GM23338 (cell line): ENCODE results near the gene ZSCAN5C.

ENCODE experiments used
- CREB1 ChIP-seq: fragments of 250-450 bp; sonication (Bioruptor Pico); IDR thresholded peaks from 2 replicates; pipeline ENCODE4 v1.5.0; 2020; ENCODE audit warnings: low read depth, mild to moderate bottlenecking, moderate library complexity
- EZH2 ChIP-seq: fragments of 200-600 bp; sonication (generic); IDR thresholded peaks from one replicate; pipeline ENCODE4 v1.8.0; 2017; ENCODE audit warnings: antibody characterized with exemption, mild to moderate bottlenecking, low read depth; ENCODE audit not compliant: unreplicated experiment
- EZH2phosphoT487 ChIP-seq: fragments of 200-600 bp; sonication (generic); IDR thresholded peaks from one replicate; pipeline ENCODE4 v1.8.1; 2018; ENCODE audit warnings: antibody characterized with exemption; ENCODE audit not compliant: unreplicated experiment
- NANOG ChIP-seq: IDR thresholded peaks from 2 replicates; pipeline ENCODE4 v1.6.1; 2016; ENCODE audit warnings: antibody characterized with exemption, borderline replicate concordance
- POLR2AphosphoS5 ChIP-seq: IDR thresholded peaks from 2 replicates; pipeline ENCODE4 v1.6.1; 2016; ENCODE audit warnings: antibody characterized with exemption, low read depth
- ZNF114 ChIP-seq: fragments of 250-450 bp; sonication (Bioruptor Pico); IDR thresholded peaks from 2 replicates; pipeline ENCODE4 v1.5.0; 2020; ENCODE audit warnings: mild to moderate bottlenecking, moderate library complexity
- ZNF331 ChIP-seq: fragments of 250-450 bp; sonication (Bioruptor Pico); IDR thresholded peaks from 2 replicates; pipeline ENCODE4 v1.5.0; 2020; ENCODE audit warnings: low read depth, mild to moderate bottlenecking, moderate library complexity
- TF ChIP-seq, protein P1 (sequence below), 2 experiments: fragments of 200-600 bp in 1 of 2; sonication (generic) in 1 of 2; conservative IDR thresholded peaks; 2 replicates each; pipeline versions ENCODE4 v1.5.1 to v1.6.1; 2016 to 2017; ENCODE audit warnings: antibody characterized with exemption in 2 of 2, low read depth in 2 of 2, mild to moderate bottlenecking in 2 of 2, moderate library complexity in 1 of 2
- TF ChIP-seq, protein P2 (sequence below): IDR thresholded peaks from one replicate; pipeline ENCODE4 v1.6.1; 2018; ENCODE audit warnings: antibody characterized with exemption; ENCODE audit not compliant: unreplicated experiment

DNA sequence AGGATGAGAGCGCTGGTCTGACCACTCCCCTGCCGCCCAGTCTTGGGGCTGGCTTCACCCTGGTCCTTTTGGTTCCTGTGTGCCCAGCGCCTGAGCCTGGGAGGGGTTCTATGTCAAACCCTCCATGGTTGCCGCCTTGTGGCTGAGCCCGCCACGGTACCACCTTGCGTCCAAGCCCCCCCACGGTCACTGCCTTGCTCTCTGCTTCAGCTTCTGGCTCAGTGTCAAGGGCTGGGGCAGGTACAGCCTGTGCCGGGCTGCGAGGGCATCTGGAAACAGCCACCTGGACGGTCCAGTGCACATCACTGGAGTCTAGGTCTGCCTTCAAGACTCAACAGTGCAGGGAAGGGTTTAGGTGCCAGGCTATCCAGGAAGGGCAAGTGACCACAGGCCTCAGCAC lies 40.5 kb upstream of the ZSCAN5C start:
- TF ChIP-seq, protein P1, sequence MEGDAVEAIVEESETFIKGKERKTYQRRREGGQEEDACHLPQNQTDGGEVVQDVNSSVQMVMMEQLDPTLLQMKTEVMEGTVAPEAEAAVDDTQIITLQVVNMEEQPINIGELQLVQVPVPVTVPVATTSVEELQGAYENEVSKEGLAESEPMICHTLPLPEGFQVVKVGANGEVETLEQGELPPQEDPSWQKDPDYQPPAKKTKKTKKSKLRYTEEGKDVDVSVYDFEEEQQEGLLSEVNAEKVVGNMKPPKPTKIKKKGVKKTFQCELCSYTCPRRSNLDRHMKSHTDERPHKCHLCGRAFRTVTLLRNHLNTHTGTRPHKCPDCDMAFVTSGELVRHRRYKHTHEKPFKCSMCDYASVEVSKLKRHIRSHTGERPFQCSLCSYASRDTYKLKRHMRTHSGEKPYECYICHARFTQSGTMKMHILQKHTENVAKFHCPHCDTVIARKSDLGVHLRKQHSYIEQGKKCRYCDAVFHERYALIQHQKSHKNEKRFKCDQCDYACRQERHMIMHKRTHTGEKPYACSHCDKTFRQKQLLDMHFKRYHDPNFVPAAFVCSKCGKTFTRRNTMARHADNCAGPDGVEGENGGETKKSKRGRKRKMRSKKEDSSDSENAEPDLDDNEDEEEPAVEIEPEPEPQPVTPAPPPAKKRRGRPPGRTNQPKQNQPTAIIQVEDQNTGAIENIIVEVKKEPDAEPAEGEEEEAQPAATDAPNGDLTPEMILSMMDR (conservative IDR thresholded peaks at IDR 0.05; ENCODE audit: low read depth in 2 of 2): no peak
- TF ChIP-seq, protein P2, sequence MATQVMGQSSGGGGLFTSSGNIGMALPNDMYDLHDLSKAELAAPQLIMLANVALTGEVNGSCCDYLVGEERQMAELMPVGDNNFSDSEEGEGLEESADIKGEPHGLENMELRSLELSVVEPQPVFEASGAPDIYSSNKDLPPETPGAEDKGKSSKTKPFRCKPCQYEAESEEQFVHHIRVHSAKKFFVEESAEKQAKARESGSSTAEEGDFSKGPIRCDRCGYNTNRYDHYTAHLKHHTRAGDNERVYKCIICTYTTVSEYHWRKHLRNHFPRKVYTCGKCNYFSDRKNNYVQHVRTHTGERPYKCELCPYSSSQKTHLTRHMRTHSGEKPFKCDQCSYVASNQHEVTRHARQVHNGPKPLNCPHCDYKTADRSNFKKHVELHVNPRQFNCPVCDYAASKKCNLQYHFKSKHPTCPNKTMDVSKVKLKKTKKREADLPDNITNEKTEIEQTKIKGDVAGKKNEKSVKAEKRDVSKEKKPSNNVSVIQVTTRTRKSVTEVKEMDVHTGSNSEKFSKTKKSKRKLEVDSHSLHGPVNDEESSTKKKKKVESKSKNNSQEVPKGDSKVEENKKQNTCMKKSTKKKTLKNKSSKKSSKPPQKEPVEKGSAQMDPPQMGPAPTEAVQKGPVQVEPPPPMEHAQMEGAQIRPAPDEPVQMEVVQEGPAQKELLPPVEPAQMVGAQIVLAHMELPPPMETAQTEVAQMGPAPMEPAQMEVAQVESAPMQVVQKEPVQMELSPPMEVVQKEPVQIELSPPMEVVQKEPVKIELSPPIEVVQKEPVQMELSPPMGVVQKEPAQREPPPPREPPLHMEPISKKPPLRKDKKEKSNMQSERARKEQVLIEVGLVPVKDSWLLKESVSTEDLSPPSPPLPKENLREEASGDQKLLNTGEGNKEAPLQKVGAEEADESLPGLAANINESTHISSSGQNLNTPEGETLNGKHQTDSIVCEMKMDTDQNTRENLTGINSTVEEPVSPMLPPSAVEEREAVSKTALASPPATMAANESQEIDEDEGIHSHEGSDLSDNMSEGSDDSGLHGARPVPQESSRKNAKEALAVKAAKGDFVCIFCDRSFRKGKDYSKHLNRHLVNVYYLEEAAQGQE: no peak
- no peak for TF ChIP-seq EZH2
- TF ChIP-seq CREB1 (CRISPR knock-in tag): no peak
- no peak for TF ChIP-seq POLR2AphosphoS5
- TF ChIP-seq NANOG: no peak
- TF ChIP-seq ZNF114: no peak
- no peak for TF ChIP-seq ZNF331 (CRISPR knock-in tag)
- no peak for TF ChIP-seq EZH2phosphoT487
